SKM-1 treated with dmso at 0.1 percent for 144 hours (cell line): ENCODE data around the gene ZC3H12C.

Experiments used
- DNase-seq: peaks from one replicate; lab custom pipeline; 2025; ENCODE audit not compliant: unreplicated experiment; lab: John Stamatoyannopoulos, UW

ZC3H12C gene

GRCh38 chr11:110147962-110148709 lies 54.9 kb downstream of the ZC3H12C start:
- no peak for DNase-seq

- DNase-seq, result no peak
Observed at GRCh38 chr11:110148775-110149744, 55.9 kb downstream of the ZC3H12C start.

GRCh38 chr11:110152199-110152598 lies 59.0 kb downstream of the ZC3H12C start:
- no peak for DNase-seq

- DNase-seq, result no peak
Observed at GRCh38 chr11:110153474-110153873, 60.3 kb downstream of the ZC3H12C start.

DNA sequence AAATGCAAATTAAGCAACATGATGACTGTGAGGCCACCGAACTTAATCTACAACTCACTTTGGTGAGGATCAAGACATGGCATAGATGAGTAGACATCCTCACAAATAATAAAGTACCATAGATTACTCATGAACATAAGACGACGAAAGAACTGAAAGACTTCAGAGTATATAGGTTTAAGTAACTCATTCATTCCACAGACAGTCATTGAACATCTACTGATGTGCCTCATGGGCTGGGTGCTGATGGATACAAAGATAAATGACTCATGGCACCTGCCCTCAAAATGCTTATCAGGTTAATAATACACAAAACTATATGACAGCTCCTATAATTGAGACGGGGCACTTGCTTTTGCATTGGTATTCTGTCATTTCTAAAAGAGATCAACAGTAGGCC lies 63.3 kb downstream of the ZC3H12C start:
- DNase-seq, result no peak

- no peak for DNase-seq
Observed at GRCh38 chr11:110158317-110159200, 65.4 kb downstream of the ZC3H12C start.

DNA sequence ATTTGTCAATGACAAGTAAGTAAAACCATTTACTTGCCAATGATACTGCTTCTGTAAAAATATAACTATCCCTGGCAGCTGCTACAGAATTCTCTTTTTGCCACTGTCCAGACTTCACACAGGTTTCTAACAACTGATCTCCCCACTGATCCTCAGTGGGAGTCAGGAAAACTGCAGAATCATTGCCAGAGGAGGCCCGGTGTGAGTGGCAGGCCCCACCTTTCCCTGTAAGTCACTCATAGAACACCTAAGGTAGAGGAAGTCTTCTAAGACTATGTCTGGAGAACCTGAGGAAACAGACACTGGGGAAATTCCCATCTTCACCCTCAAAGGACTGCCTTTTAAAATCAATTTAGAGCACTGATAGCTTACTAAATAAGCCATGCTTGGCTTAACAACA lies 66.3 kb downstream of the ZC3H12C start:
- no peak for DNase-seq

GRCh38 chr11:110160016-110160415 lies 66.8 kb downstream of the ZC3H12C start:
- DNase-seq, result no peak

- no peak for DNase-seq
Observed at GRCh38 chr11:110160437-110160836, 67.2 kb downstream of the ZC3H12C start.

DNA sequence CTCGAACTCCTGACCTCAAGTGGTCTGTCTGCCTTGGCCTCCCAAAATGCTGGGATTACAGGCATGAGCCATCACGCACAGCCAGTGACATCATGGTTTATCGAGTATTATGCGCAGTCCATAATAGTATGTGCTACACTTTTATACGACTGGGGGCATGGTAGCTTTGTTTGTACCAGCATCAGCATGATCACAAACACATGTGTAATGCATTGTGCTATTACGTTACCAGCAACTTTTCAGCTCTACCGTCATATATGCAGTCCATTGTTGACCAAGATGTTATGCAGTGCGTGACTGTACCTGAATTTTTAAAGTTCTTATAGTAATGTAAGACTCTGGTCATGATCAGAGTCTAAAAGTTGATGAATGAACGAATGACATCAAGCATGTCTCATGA lies 67.9 kb downstream of the ZC3H12C start:
- no peak for DNase-seq

DNA sequence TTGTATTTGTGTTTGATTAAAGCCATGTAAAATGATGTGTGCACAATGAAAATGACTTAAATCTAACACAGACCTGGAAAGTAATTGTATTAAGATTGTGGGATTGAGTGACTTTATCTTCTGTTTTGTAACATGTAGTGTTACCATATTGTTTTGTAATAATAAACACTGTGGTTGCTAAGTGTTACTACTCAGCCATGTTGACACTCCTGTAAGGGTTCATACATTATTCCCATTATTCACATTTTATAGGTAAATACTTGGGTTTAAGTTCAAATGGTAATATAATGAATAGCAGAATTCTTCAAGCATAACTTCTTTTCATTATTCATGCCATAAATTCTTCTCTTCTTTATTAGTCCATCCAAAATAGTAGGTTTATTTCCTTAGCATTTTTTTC lies 69.0 kb downstream of the ZC3H12C start:
- DNase-seq, result no peak

- DNase-seq, result no peak
Observed at GRCh38 chr11:110165039-110165925, 72.1 kb downstream of the ZC3H12C start.

- DNase-seq, result no peak
Observed at GRCh38 chr11:110168033-110168803, 75.0 kb downstream of the ZC3H12C start.

GRCh38 chr11:110169738-110170137 lies 76.5 kb downstream of the ZC3H12C start:
- no peak for DNase-seq

GRCh38 chr11:110172468-110173065 lies 79.4 kb downstream of the ZC3H12C start:
- no peak for DNase-seq

DNA sequence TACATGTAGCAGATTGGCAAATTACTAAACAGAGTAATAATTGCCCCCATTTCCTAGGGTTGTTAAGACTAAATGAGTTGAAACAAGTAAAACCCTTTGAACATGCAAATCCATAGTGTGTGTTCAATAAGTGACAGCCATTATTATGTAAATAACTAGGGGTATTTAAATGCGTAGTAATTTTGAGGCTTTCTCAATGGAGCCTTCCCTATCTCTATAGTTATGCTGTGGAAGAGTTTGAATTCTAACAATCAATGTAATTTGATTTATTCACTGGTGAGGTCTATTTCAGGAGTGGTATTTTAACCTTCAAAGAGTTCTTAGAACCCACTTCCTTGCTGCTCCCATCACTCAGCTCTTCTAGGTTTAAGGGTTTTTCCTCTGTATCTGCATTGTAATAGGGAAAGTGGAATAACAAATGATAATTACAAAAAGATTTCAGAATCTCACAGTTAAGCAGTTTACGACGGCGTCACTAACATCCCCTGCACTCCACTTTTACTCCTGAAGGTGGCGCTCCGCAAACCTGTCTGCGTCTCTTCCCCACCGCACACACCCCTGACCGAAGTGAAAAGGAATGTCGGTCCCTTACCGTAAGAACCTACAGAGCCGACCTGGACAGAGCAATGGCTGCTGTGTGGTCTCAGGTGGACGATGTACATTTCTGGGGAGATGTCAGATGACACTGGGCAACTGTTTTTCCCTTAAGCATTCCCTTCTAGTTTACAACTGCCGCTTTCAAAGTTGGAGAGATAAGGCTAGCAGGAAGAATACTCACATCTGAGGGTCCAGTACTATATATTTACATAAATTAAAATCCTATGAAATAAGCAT lies 80.8 kb downstream of the ZC3H12C start:
- no peak for DNase-seq

- no peak for DNase-seq
Observed at GRCh38 chr11:110174645-110175310, 81.6 kb downstream of the ZC3H12C start.
